Endothelial cell of umbilical vein (primary cell): Measurements from ENCODE around the gene ELOB. TPM values are rescaled to one million over a fixed set of nuclear protein-coding genes. Genes with fewer than 3 reads are reported as not detected.

Experiments used
- BruUV-seq: library from RNA; stranded (reverse); fragments of 400-500 nt; replicated peaks from 2 replicates; lab custom pipeline; 2021; lab: Mats Ljungman, UMichigan
- CTCF ChIA-PET: fragments of 300-600, 350-600 bp; sonication (Branson Sonifier 250); formaldehyde crosslinking; loops from one replicate; lab custom pipeline; 2021; ENCODE audit warnings: antibody characterized with exemption, inconsistent platforms; lab: Charles Lee
- POLR2A ChIA-PET: fragments of 300-600, 350-600 bp; sonication (Branson Sonifier 250); formaldehyde crosslinking; loops from one replicate; lab custom pipeline; 2021; ENCODE audit warnings: antibody characterized with exemption, inconsistent platforms; lab: Charles Lee
- DNase-seq: peaks from one replicate; pipeline ENCODE4 v3.0.0-alpha.2; 2011; ENCODE audit warnings: low read depth, low spot score
- FAIRE-seq: peaks from 2 replicates; lab custom pipeline; 2011; peaks lifted over from hg19 to GRCh38; lab: Jason Lieb, UNC
- H2AFZ ChIP-seq: 2 replicates; pipeline ENCODE4 v1.6.0; 2012; ENCODE audit warnings: low read depth, low read length, control low read depth, inconsistent platforms
- H3K27ac ChIP-seq: 2 replicates; pipeline ENCODE4 v1.5.1; 2011; ENCODE audit warnings: low read depth, mild to moderate bottlenecking, control low read depth, low read length, moderate library complexity; ENCODE audit not compliant: insufficient read depth
- H3K27me3 ChIP-seq, 2 experiments: 2 replicates each; pipeline versions ENCODE4 v1.6.0 to v1.6.1; 2011; ENCODE audit warnings: low read length in 2 of 2, mixed read lengths in 1 of 2; ENCODE audit not compliant: control insufficient read depth in 2 of 2, insufficient read depth in 2 of 2
- H3K36me3 ChIP-seq, 2 experiments: 2 replicates in 1 of 2; 3 replicates in 1 of 2; pipeline ENCODE4 v1.5.1; 2011; ENCODE audit warnings: low read length in 2 of 2, mild to moderate bottlenecking in 1 of 2, moderate library complexity in 1 of 2; ENCODE audit not compliant: control insufficient read depth in 2 of 2, insufficient read depth in 2 of 2; ENCODE audit errors: extremely low read depth in 1 of 2
- H3K4me1 ChIP-seq: 3 replicates; pipeline ENCODE4 v1.5.1; 2011; ENCODE audit warnings: mild to moderate bottlenecking, low read length; ENCODE audit not compliant: control insufficient read depth, insufficient read depth; ENCODE audit errors: extremely low read depth
- H3K4me2 ChIP-seq: 2 replicates; pipeline ENCODE4 v1.6.1; 2011; ENCODE audit warnings: low read length, control low read depth, mixed read lengths; ENCODE audit not compliant: insufficient read depth
- H3K4me3 ChIP-seq, 3 experiments: fragments of 200-600 bp in 1 of 3; sonication (generic), shearing (Covaris generic) in 1 of 3; replicated peaks in 1 of 3; 2 replicates each; pipeline ENCODE4 v1.5.1; 2011 to 2016; ENCODE audit warnings: control low read depth in 3 of 3, low read length in 3 of 3, mild to moderate bottlenecking in 2 of 3, inconsistent platforms in 1 of 3, low read depth in 1 of 3, moderate library complexity in 1 of 3; ENCODE audit not compliant: insufficient read depth in 1 of 3
- H3K79me2 ChIP-seq: 2 replicates; pipeline ENCODE4 v1.6.0; 2012; ENCODE audit warnings: low read length, inconsistent platforms; ENCODE audit not compliant: control insufficient read depth, insufficient read depth
- H3K9ac ChIP-seq: replicated peaks from 2 replicates; pipeline ENCODE3; 2011; ENCODE audit warnings: low read length, control low read depth; ENCODE audit not compliant: insufficient read depth; ENCODE audit errors: extremely low read depth
- H3K9me1 ChIP-seq: replicated peaks from 3 replicates; pipeline ENCODE4 v1.6.0; 2011; ENCODE audit warnings: mild to moderate bottlenecking, low read length; ENCODE audit not compliant: control insufficient read depth, insufficient read depth; ENCODE audit errors: extremely low read depth
- H3K9me3 ChIP-seq: replicated peaks from 2 replicates; pipeline ENCODE4 v1.5.1; 2012; ENCODE audit warnings: low read length, inconsistent platforms; ENCODE audit not compliant: control insufficient read depth, insufficient read depth
- H4K20me1 ChIP-seq: replicated peaks from 2 replicates; pipeline ENCODE3; 2011; ENCODE audit warnings: mild to moderate bottlenecking, low read length; ENCODE audit not compliant: control insufficient read depth, insufficient read depth; ENCODE audit errors: extremely low read depth
- EZH2 ChIP-seq: IDR thresholded peaks from 2 replicates; pipeline ENCODE4 v1.6.1; 2012; ENCODE audit warnings: borderline replicate concordance, low read depth, mild to moderate bottlenecking, moderate library complexity, low read length, inconsistent platforms; ENCODE audit not compliant: severe bottlenecking
- FOS ChIP-seq: IDR thresholded peaks from 2 replicates; pipeline ENCODE4 v1.6.1; 2011; ENCODE audit warnings: mild to moderate bottlenecking, low read length, moderate library complexity, borderline replicate concordance; ENCODE audit not compliant: insufficient read depth
- GATA2 ChIP-seq: IDR thresholded peaks from 2 replicates; pipeline ENCODE4 v1.7.0; 2011; ENCODE audit warnings: low read depth, mild to moderate bottlenecking, moderate library complexity, mixed read lengths, low read length; ENCODE audit not compliant: insufficient read length, insufficient read depth
- JUN ChIP-seq: IDR thresholded peaks from 2 replicates; pipeline ENCODE4 v1.6.1; 2011; ENCODE audit warnings: borderline replicate concordance, low read depth; ENCODE audit not compliant: insufficient read length, insufficient read depth
- MYC ChIP-seq: IDR thresholded peaks from one replicate; pipeline ENCODE4 v1.6.1; 2011; ENCODE audit warnings: mild to moderate bottlenecking, low read depth, low read length
- POLR2A ChIP-seq: IDR thresholded peaks from 2 replicates; pipeline ENCODE4 v1.6.1; 2012; ENCODE audit warnings: low read depth, mild to moderate bottlenecking, control low read depth, low read length
- POLR2AphosphoS5 ChIP-seq: IDR thresholded peaks from 2 replicates; pipeline ENCODE4 v1.6.1; 2012; ENCODE audit warnings: low read depth, mild to moderate bottlenecking, control low read depth, low read length, moderate library complexity; ENCODE audit not compliant: insufficient read depth
- dilution Hi-C: fragments of 300-500 bp; cut with MboI; formaldehyde crosslinking; loops from one replicate; pipeline ENCODE4 v1.15.0; 2019; ENCODE audit warnings: low sequenced_read_pairs; ENCODE audit not compliant: extremely low pct_ligation_motif_present
- intact Hi-C: fragments of 100-400 bp; cut with micrococcal nuclease; formaldehyde crosslinking; loops from one replicate; pipeline ENCODE4 v1.10.0; 2022
- polyA plus RNA-seq, 4 experiments: library from polyadenylated mRNA; depleted of rRNA in 3 of 4; stranded (reverse) in 3 of 4; unstranded in 1 of 4; fragments of >200 nt; gene quantifications; 2 replicates each; pipeline versions ENCODE4 v1.2.1 to v1.2.3, GENCODE V29; 2011 to 2012; ENCODE audit warnings: missing spikeins in 1 of 4
- total RNA-seq: library from RNA; stranded (reverse); gene quantifications from 2 replicates; pipeline ENCODE4 v1.2.3, GENCODE V29; 2021
- TF ChIP-seq, protein P1 (sequence below), 2 donors: IDR thresholded peaks; 1 replicate in 1 of 2; 2 replicates in 1 of 2; pipeline ENCODE4 v1.5.1; 2011; ENCODE audit warnings: low read length in 2 of 2, mild to moderate bottlenecking in 2 of 2, moderate library complexity in 2 of 2, control low read depth in 1 of 2, inconsistent platforms in 1 of 2, low read depth in 1 of 2; ENCODE audit not compliant: insufficient read depth in 1 of 2; ENCODE audit errors: extremely low read depth in 1 of 2
- TF ChIP-seq, protein P2 (sequence below): IDR thresholded peaks from 2 replicates; pipeline ENCODE4 v1.6.1; 2011; ENCODE audit not compliant: insufficient read depth, insufficient read length

The ELOB gene
- total and polyA plus RNA-seq, 2 donors (not counting 3 experiments of a cell fraction or from before 2014, with no cell fraction given): 251 to 848 TPM

DNA sequence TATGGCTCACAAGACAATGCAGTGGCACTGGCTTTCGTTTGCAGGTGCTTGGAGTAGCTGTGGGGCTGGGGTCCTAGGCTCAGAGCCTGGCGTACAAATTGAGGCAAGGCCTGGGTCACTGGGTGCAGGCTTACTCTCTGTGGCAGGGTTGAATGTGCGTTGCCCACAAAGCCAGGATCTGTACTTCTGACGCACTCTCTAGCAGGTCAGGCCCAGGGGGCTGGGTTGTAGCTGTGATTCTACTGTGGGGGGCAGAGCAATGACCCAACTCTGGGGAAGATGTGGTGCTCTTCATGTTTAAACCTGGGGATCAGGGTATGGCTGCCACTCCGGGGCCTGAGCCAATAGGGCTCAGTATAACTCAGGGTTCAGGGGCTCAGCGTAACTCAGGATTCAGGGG is 33.6 kb upstream of the ELOB start:
- dilution Hi-C loops (no loop called here), intact Hi-C loops (no loop called here)
- no peak overlapping the region for H3K9ac ChIP-seq
- H4K20me1 ChIP-seq: no peaks in the 10 kb centered on the region
- POLR2A ChIA-PET: no interaction called here
- no peaks in the 10 kb centered on the region for H3K9me3 ChIP-seq
- CTCF ChIA-PET: interaction anchor here (1.4 kb wide), 1 partner anchor 11 kb away, joined by 4 read pairs; no protein-coding TSS in a partner anchor
- no peak overlapping the region for H3K4me2 ChIP-seq
- FAIRE-seq: no peak
- no TSS peak for BruUV-seq
- H2AFZ ChIP-seq: no peak overlapping the region
- DNase-seq: no peak
- no peak overlapping the region for H3K4me3 ChIP-seq
- H3K9me1 ChIP-seq: no peaks in the 10 kb centered on the region
- TF ChIP-seq, protein P1, sequence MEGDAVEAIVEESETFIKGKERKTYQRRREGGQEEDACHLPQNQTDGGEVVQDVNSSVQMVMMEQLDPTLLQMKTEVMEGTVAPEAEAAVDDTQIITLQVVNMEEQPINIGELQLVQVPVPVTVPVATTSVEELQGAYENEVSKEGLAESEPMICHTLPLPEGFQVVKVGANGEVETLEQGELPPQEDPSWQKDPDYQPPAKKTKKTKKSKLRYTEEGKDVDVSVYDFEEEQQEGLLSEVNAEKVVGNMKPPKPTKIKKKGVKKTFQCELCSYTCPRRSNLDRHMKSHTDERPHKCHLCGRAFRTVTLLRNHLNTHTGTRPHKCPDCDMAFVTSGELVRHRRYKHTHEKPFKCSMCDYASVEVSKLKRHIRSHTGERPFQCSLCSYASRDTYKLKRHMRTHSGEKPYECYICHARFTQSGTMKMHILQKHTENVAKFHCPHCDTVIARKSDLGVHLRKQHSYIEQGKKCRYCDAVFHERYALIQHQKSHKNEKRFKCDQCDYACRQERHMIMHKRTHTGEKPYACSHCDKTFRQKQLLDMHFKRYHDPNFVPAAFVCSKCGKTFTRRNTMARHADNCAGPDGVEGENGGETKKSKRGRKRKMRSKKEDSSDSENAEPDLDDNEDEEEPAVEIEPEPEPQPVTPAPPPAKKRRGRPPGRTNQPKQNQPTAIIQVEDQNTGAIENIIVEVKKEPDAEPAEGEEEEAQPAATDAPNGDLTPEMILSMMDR (IDR thresholded peaks at IDR 0.05; ENCODE audit: extremely low read depth in 1 of 2, insufficient read depth in 1 of 2, low read depth in 1 of 2, low read length in 2 of 2): no peak
- TF ChIP-seq FOS: no peak
- TF ChIP-seq JUN: no peak
- TF ChIP-seq EZH2: no peak
- TF ChIP-seq MYC: no peak
- TF ChIP-seq POLR2AphosphoS5: no peak
- no peak for TF ChIP-seq GATA2
- TF ChIP-seq POLR2A: no peak
- TF ChIP-seq, protein P2, sequence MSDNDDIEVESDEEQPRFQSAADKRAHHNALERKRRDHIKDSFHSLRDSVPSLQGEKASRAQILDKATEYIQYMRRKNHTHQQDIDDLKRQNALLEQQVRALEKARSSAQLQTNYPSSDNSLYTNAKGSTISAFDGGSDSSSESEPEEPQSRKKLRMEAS: no peak
- H3K79me2 ChIP-seq: no peaks in the 10 kb centered on the region
- H3K36me3 ChIP-seq: no peaks in the 10 kb centered on the region
- H3K27me3 ChIP-seq: peaks cover 0 to 9% of the 10 kb centered on the region in 2 experiments
- H3K4me1 ChIP-seq: no peaks in the 10 kb centered on the region
- H3K27ac ChIP-seq: no peak overlapping the region
